Suprapubic skin (tissue), 4 donors: ENCODE data around the gene CDH6. TPM values are rescaled to one million over a fixed set of nuclear protein-coding genes. Genes with fewer than 3 reads are reported as not detected.
"Not testable (repeated sequence)": the region's sequence is repeated elsewhere in the genome, so short reads cannot be mapped to it uniquely, and the experiment has no call there.

Experiments
- DNase-seq, 2 donors: peaks; one replicate each; pipeline ENCODE4 v3.0.0-alpha.2; 2019; ENCODE audit warnings: low spot score in 2 of 2
- H3K27ac ChIP-seq: fragments of 200-600 bp; sonication (generic); one replicate; pipeline ENCODE4 v1.5.1; 2019
- H3K27me3 ChIP-seq: fragments of 200-600 bp; sonication (generic); one replicate; pipeline ENCODE4 v1.5.1; 2019
- H3K36me3 ChIP-seq: fragments of 200-600 bp; sonication (generic); one replicate; pipeline ENCODE4 v1.5.1; 2019
- H3K4me1 ChIP-seq: fragments of 200-600 bp; sonication (generic); one replicate; pipeline ENCODE4 v1.5.1; 2019
- H3K4me3 ChIP-seq: fragments of 200-600 bp; sonication (generic); one replicate; pipeline ENCODE4 v1.5.1; 2019; ENCODE audit warnings: mild to moderate bottlenecking
- H3K9me3 ChIP-seq: fragments of 200-600 bp; sonication (generic); one replicate; pipeline ENCODE4 v1.5.1; 2019
- CTCF ChIP-seq, 2 donors: fragments of 200-600 bp in 1 of 2; fragments of 450-650 bp in 1 of 2; sonication (generic) in 1 of 2; IDR thresholded peaks; one replicate each; pipeline ENCODE4 v1.5.1; 2016 to 2019; ENCODE audit warnings: antibody characterized with exemption in 2 of 2, mild to moderate bottlenecking in 1 of 2, moderate library complexity in 1 of 2
- EP300 ChIP-seq: sonication (generic); formaldehyde crosslinking; IDR thresholded peaks from one replicate; pipeline ENCODE4 v1.6.1; 2017; ENCODE audit warnings: antibody characterized with exemption
- POLR2A ChIP-seq, 2 donors: fragments of 450-650 bp; IDR thresholded peaks; one replicate each; pipeline ENCODE4 v1.6.1; 2017; ENCODE audit warnings: antibody characterized with exemption in 2 of 2, mild to moderate bottlenecking in 2 of 2, moderate library complexity in 2 of 2
- POLR2AphosphoS5 ChIP-seq, 3 donors: sonication (generic); formaldehyde crosslinking; IDR thresholded peaks; one replicate each; pipeline ENCODE4 v1.6.1; 2017; ENCODE audit warnings: antibody characterized with exemption in 3 of 3
- WGBS: methylation state at CpG from one replicate; pipeline ENCODE4 v1.1.5; 2018; 5-methylcytosine and 5-hydroxymethylcytosine counted together
- total RNA-seq, 4 donors: library from RNA; depleted of rRNA; stranded (reverse); fragments of >200 nt; gene quantifications; one replicate each; pipeline ENCODE4 v1.1.0, GENCODE V29; 2016

Gene CDH6
- total RNA-seq, 4 donors from 2014 or later, result 0.36 to 1.8 (median 0.75) TPM

- Histone ChIP-seq H3K36me3 (no peaks in the 10 kb centered on the region), H3K4me3 (no peak overlapping the region), H3K4me1 (no peaks in the 10 kb centered on the region), H3K27me3 (no peaks in the 10 kb centered on the region), H3K9me3 (no peaks in the 10 kb centered on the region), H3K27ac (no peak overlapping the region)
- WGBS, result 92% methylated on average over 1 of the region's 1 CpG
- DNase-seq, result no peak
- no peak for TF ChIP-seq POLR2A (IDR thresholded peaks at IDR 0.05)
- TF ChIP-seq CTCF (IDR thresholded peaks at IDR 0.05), result no peak
- no peak for TF ChIP-seq EP300
- TF ChIP-seq POLR2AphosphoS5 (IDR thresholded peaks at IDR 0.05), result no peak
These were observed 156.9 kb downstream of the CDH6 start for GRCh38 chr5:31350395-31350794.

DNA sequence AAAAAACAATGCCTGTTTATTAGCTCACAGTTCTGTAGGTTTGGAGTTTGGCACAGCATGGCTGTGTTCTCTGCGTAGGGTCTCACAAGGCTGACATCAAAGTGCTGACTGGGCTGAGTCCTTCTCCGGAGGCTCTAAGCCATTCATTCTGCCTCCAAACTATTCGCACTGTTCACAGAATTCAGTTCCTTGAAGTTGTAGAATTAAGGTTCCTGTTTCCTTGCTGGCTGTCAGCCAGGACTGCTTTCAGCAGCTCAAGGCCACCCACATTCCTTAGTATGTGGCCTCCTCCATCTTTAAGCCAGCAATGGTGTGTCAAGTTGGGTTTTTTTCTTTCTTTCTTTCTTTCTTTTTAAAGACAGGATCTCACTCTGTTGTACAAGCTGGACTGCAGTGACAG lies 161.9 kb downstream of the CDH6 start:
- Histone ChIP-seq H3K4me1 (no peaks in the 10 kb centered on the region), H3K36me3 (no peaks in the 10 kb centered on the region), H3K4me3 (no peak overlapping the region), H3K27me3 (no peaks in the 10 kb centered on the region), H3K27ac (no peak overlapping the region), H3K9me3 (no peaks in the 10 kb centered on the region)
- WGBS, result 49% methylated on average over 3 of the region's 3 CpGs
- TF ChIP-seq EP300 (no peak), POLR2A (IDR thresholded peaks at IDR 0.05) (no peak), CTCF (IDR thresholded peaks at IDR 0.05) (no peak), POLR2AphosphoS5 (IDR thresholded peaks at IDR 0.05) (no peak)
- no peak for DNase-seq

DNA sequence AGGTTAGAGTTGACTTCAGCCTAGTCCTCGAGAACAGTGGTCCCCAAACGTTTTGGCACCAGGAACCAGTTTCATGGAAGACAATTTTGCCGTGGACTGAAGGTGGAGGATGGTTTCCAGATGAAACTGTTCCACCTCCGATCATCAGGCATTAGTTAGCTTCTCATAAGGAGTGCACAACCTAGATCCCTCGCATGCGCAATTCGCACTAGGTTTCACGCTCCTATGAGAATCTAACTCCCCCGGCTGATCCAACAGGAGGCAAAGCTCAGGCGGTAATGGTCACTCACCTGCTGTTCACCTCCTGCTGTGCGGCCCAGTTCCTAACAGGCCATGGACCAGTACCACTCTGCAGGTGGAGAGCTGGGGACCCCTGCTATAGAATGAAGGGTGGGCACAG lies 163.6 kb downstream of the CDH6 start:
- Histone ChIP-seq H3K27ac (no peak overlapping the region), H3K9me3 (no peaks in the 10 kb centered on the region), H3K36me3 (no peaks in the 10 kb centered on the region), H3K27me3 (no peaks in the 10 kb centered on the region), H3K4me1 (no peaks in the 10 kb centered on the region), H3K4me3 (no peak overlapping the region)
- 75% methylated on average over 11 of the region's 11 CpGs for WGBS
- DNase-seq, result no peak
- TF ChIP-seq POLR2AphosphoS5 (IDR thresholded peaks at IDR 0.05), result no peak

- Histone ChIP-seq H3K9me3 (no peaks in the 10 kb centered on the region), H3K4me1 (no peaks in the 10 kb centered on the region), H3K27me3 (no peaks in the 10 kb centered on the region), H3K4me3 (no peak overlapping the region), H3K27ac (no peak overlapping the region), H3K36me3 (no peaks in the 10 kb centered on the region)
- DNase-seq, result no peak
- TF ChIP-seq POLR2AphosphoS5 (IDR thresholded peaks at IDR 0.05), result no peak
- TF ChIP-seq EP300, result no peak
- TF ChIP-seq POLR2A (IDR thresholded peaks at IDR 0.05), result no peak
- no peak for TF ChIP-seq CTCF (IDR thresholded peaks at IDR 0.05)
- 65% methylated on average over 3 of the region's 3 CpGs for WGBS
These were observed 166.4 kb downstream of the CDH6 start for GRCh38 chr5:31359839-31360238.

DNA sequence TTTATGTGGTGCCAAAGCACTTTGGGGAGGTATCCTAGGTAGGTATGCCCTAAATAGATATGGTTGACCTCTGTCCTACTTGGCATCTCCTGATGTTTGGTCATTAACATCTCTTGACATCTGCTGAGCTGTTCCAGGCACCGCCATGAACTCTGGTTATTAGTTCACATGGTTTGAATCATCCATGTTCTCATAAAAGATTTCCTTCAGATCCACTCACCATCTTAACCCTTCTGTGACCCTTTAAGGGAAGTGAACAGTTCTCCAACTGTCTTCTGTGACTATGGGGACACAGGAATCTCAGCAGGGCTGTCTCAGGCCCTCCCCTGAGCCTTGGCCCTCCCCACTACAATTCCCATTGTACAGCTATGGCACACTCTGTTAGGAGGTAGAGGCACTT lies 167.7 kb downstream of the CDH6 start:
- H3K27ac ChIP-seq, result no peak overlapping the region
- no peaks in the 10 kb centered on the region for H3K4me1 ChIP-seq
- no peak for TF ChIP-seq EP300
- TF ChIP-seq POLR2AphosphoS5 (IDR thresholded peaks at IDR 0.05), result no peak
- no peak for TF ChIP-seq POLR2A (IDR thresholded peaks at IDR 0.05)
- TF ChIP-seq CTCF (IDR thresholded peaks at IDR 0.05), result no peak
- DNase-seq, result no peak
- no peaks in the 10 kb centered on the region for H3K27me3 ChIP-seq
- no peaks in the 10 kb centered on the region for H3K36me3 ChIP-seq
- 14% methylated on average over 1 of the region's 1 CpG for WGBS
- no peak overlapping the region for H3K4me3 ChIP-seq
- H3K9me3 ChIP-seq, result no peaks in the 10 kb centered on the region

- DNase-seq, H3K9me3 ChIP-seq, H3K36me3 ChIP-seq, H3K4me3 ChIP-seq, H3K27ac ChIP-seq, H3K4me1 ChIP-seq, H3K27me3 ChIP-seq: not testable (repeated sequence)
- WGBS, result 76% methylated on average over 6 of the region's 6 CpGs
These were observed 168.4 kb downstream of the CDH6 start for GRCh38 chr5:31361704-31362528.
